GM12874 (cell line): Measurements from ENCODE around the gene VWA3B.

ENCODE experiments used
- TF ChIP-seq, protein P1 (sequence below): IDR thresholded peaks from 2 replicates; pipeline ENCODE4 v1.5.1; 2011; ENCODE audit warnings: low read depth, mild to moderate bottlenecking, control low read depth, low read length, moderate library complexity; ENCODE audit not compliant: insufficient read depth

The VWA3B gene

DNA sequence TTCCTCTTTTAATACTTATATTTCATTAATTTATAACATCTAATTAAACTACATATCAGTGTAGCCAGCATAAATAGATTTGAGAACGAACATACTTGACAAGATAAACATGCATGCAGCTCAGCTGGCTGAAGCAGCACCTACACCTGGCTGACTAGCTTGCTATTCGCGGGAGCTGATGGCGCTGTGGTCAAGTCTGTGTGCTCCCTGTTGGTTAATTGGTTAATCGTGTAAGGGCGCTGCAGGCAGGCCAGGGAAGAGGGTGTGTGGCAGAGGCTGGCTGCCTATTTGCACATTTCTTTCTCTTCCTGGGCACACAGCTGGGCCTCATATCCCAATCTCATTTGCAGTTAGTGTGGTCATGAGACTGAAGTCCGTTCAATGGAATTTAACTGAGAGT is 14.5 kb upstream of the VWA3B start:
- TF ChIP-seq, protein P1, sequence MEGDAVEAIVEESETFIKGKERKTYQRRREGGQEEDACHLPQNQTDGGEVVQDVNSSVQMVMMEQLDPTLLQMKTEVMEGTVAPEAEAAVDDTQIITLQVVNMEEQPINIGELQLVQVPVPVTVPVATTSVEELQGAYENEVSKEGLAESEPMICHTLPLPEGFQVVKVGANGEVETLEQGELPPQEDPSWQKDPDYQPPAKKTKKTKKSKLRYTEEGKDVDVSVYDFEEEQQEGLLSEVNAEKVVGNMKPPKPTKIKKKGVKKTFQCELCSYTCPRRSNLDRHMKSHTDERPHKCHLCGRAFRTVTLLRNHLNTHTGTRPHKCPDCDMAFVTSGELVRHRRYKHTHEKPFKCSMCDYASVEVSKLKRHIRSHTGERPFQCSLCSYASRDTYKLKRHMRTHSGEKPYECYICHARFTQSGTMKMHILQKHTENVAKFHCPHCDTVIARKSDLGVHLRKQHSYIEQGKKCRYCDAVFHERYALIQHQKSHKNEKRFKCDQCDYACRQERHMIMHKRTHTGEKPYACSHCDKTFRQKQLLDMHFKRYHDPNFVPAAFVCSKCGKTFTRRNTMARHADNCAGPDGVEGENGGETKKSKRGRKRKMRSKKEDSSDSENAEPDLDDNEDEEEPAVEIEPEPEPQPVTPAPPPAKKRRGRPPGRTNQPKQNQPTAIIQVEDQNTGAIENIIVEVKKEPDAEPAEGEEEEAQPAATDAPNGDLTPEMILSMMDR = no peak

DNA sequence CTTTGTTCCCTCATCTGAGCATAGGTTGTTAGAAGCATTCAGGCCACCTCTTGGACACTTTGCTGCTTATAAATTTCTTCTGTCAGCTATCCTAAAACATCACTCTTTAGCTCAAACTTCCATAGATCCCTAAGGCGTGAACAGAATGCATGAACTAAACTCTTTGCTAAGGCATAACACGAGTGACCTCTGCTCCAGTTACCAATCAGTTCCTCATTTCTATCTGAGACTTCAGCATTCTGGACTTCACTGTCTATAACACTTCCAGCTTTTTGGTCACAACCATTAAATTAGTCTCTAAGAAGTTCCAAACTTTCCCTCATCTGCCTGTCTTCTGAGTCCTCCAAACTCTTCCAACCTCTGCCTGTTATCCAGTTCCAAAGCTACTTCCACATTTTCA is 8.3 kb upstream of the VWA3B start:
- TF ChIP-seq, protein P1 = no peak

DNA sequence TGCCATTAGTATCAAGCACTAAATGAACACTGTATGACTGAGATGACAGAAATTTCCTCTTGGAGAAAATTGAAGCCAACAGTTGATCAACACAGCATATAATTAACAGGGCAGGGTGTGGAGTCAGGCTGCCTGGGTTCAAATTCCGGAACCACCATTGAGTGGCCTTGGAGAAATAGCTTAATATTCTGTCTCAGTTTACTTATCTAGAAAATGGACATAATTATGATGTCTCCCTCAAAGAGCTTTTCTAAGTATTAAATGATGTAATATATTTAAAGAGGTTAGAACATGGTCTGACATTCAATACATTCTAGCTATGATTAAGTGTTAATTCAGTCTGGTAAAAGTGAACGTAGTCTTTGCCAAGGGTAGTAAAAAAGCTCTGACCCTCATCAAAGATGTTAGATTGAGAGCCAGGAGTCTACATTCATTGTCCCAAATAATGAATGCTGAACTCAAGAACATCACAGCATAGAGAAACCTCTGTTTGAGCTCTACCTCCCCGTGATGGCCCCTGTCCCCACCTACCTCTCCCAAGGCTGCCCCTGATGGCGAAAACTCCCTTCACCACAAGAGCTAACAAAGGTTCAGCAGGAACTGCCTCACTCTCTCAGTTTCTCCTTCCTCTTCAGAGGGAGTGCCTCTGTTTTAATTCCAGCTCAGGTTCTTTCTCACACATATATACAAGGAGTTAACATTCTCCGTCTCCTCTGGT is 2.7 kb upstream of the VWA3B start:
- TF ChIP-seq, protein P1 = no peak

DNA sequence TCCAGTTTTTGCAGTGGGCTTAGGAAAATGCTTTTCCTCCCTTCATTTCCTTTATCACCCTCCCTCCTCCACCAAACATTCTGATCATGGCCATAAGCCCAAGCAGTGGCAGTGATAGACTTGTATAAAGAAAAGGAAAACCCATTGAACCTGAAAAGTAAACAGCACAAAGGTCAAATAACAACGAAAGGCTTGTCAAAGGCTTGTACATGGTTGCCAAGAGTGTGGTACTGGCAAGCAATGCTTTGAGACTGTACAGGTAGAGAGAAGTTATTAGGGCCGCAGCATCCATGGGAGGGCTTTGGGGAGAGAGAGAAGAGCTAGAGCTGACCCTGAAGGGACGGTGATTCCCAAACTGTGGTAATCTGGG is 2.1 kb upstream of the VWA3B start:
- TF ChIP-seq, protein P1 = no peak

DNA sequence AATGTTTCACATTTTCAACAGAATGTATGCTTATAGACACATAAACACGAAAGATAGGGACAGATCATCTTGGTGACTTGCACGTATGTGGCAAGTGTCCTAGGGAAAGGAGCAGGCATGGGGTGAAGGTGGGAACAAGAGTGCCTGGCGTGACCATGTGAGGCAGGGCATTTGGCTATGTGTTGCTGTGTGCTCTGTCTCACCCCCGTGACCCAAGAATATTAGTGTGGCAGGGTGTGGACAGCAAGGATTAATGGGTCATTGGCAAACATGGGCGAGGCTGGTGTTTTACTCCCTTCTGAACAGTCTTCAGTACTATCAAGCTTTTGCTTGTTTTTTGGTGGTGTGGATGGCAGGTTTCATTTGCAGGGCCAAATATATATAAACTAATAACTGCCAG is 1.3 kb upstream of the VWA3B start:
- TF ChIP-seq, protein P1 = no peak

DNA sequence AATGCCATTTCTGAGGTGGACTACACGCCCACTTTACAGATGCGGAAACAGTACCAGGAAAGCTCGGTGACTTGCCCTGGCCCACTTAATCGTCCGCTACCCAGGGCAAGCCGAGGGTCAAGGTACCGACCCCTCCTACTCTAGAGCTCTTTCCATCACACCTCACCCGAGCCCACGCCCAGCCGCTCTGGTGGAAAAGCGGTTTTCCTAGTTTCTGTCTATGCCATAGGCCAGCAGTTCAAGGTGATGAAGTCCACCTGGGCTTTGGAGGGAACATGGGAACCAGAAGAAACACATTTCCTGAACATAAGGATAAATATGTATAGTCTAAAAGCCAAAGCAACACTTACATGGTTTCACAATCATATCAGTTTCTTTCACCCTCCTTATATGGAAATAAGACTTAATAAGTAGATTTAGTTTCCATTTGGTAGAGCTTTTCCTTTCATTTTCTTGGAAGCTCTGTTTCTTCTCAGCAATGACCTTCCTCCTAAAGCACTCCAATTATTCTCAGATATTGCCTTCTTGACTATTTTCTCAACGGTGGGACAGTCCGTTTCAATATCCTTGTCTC is 567 bp downstream of the VWA3B start:
- TF ChIP-seq, protein P1 = no peak

DNA sequence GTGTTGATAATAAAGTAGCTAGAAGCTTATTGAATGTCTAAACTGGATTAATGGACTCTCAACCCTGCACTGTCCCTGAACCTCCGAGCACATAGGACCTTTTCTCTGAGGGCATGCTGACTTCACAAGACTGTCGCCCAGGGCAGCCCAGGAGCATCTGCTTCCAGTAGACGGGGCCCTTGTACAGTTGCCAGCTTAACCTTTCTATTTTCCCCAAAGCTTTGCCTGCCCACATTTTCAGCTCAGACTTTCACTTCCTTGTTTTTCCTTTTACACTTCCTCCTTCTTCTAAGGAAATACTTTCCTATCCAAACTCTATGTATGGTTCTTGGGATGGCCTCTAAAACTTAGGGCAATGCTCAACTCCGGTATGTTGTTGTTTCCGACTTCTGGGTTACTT is 1.3 kb downstream of the VWA3B start:
- TF ChIP-seq, protein P1 = no peak
